Liver (tissue), 9 donors: ENCODE measurements around the gene RARB. TPM values are rescaled to one million over a fixed set of nuclear protein-coding genes. Genes with fewer than 3 reads are reported as not detected.

Source experiments
- DNase-seq: peaks from one replicate; pipeline ENCODE4 v3.0.0-alpha.2; 2017; ENCODE audit warnings: low spot score
- H3K27ac ChIP-seq, 2 donors: one replicate each; pipeline ENCODE4 v1.7.0; 2013; ENCODE audit warnings: inconsistent platforms in 2 of 2, low read length in 2 of 2, control low read depth in 1 of 2, low read depth in 1 of 2, mild to moderate bottlenecking in 1 of 2
- H3K27me3 ChIP-seq, 4 donors: one replicate each; pipeline versions ENCODE4 v1.6.1 to v1.7.0; 2013; ENCODE audit warnings: low read length in 3 of 4, inconsistent platforms in 1 of 4, mild to moderate bottlenecking in 1 of 4, moderate library complexity in 1 of 4; ENCODE audit not compliant: control insufficient read depth in 4 of 4, insufficient read depth in 4 of 4
- H3K36me3 ChIP-seq, 4 donors: one replicate each; pipeline versions ENCODE4 v1.6.1 to v1.7.0; 2013; ENCODE audit warnings: low read length in 3 of 4, mild to moderate bottlenecking in 3 of 4, low read depth in 1 of 4, moderate library complexity in 1 of 4; ENCODE audit not compliant: control insufficient read depth in 4 of 4, insufficient read depth in 3 of 4
- H3K4me1 ChIP-seq, 4 donors: one replicate each; pipeline versions ENCODE4 v1.6.1 to v1.7.0; 2013; ENCODE audit warnings: low read length in 3 of 4, mild to moderate bottlenecking in 3 of 4, moderate library complexity in 1 of 4; ENCODE audit not compliant: control insufficient read depth in 4 of 4, insufficient read depth in 4 of 4
- H3K4me3 ChIP-seq, 3 donors: one replicate each; pipeline versions ENCODE4 v1.6.1 to v1.7.0; 2013; ENCODE audit warnings: low read length in 3 of 3, control low read depth in 1 of 3, low read depth in 1 of 3, mild to moderate bottlenecking in 1 of 3
- H3K9ac ChIP-seq, 2 donors: one replicate each; pipeline ENCODE4 v1.7.0; 2013; ENCODE audit warnings: low read length in 2 of 2, mild to moderate bottlenecking in 2 of 2, moderate library complexity in 2 of 2, control low read depth in 1 of 2, low read depth in 1 of 2
- H3K9me3 ChIP-seq, 4 donors: one replicate each; pipeline versions ENCODE4 v1.6.1 to v1.7.0; 2013; ENCODE audit warnings: low read length in 3 of 4; ENCODE audit not compliant: control insufficient read depth in 4 of 4
- EGR1 ChIP-seq, 2 donors: IDR thresholded peaks; 2 replicates each; pipeline ENCODE4 v1.6.1; 2016 to 2018; ENCODE audit warnings: antibody characterized with exemption in 2 of 2, low read depth in 2 of 2
- FOXA1 ChIP-seq: IDR thresholded peaks from 2 replicates; pipeline ENCODE4 v1.6.1; 2016; ENCODE audit warnings: antibody characterized with exemption
- FOXA2 ChIP-seq: IDR thresholded peaks from 2 replicates; pipeline ENCODE4 v1.6.1; 2016; ENCODE audit warnings: antibody characterized with exemption
- GABPA ChIP-seq, 2 donors: IDR thresholded peaks in 1 of 2; conservative IDR thresholded peaks in 1 of 2; 2 replicates each; pipeline ENCODE4 v1.6.1; 2016; ENCODE audit warnings: antibody characterized with exemption in 2 of 2, mild to moderate bottlenecking in 1 of 2, moderate library complexity in 1 of 2
- HNF4A ChIP-seq, 2 donors: conservative IDR thresholded peaks; 2 replicates each; pipeline ENCODE4 v1.6.1; 2016; ENCODE audit warnings: antibody characterized with exemption in 2 of 2, mild to moderate bottlenecking in 2 of 2
- HNF4G ChIP-seq: IDR thresholded peaks from 2 replicates; pipeline ENCODE4 v1.6.1; 2016; ENCODE audit warnings: antibody characterized with exemption
- JUND ChIP-seq, 2 donors: IDR thresholded peaks; 2 replicates each; pipeline ENCODE4 v1.6.1; 2016; ENCODE audit warnings: antibody characterized with exemption in 2 of 2
- NR2F2 ChIP-seq: IDR thresholded peaks from 2 replicates; pipeline ENCODE4 v1.6.1; 2016; ENCODE audit warnings: antibody characterized with exemption
- RAD21 ChIP-seq, 2 donors: IDR thresholded peaks; 2 replicates each; pipeline ENCODE4 v1.6.1; 2016; ENCODE audit warnings: antibody characterized with exemption in 2 of 2, mild to moderate bottlenecking in 2 of 2
- RXRA ChIP-seq, 2 donors: IDR thresholded peaks; 2 replicates each; pipeline ENCODE4 v1.6.1; 2017 to 2018; ENCODE audit warnings: antibody characterized with exemption in 2 of 2, mild to moderate bottlenecking in 1 of 2
- SP1 ChIP-seq: IDR thresholded peaks from 2 replicates; pipeline ENCODE4 v1.6.1; 2018; ENCODE audit warnings: antibody characterized with exemption, mild to moderate bottlenecking
- TAF1 ChIP-seq: conservative IDR thresholded peaks from 2 replicates; pipeline ENCODE4 v1.6.1; 2016; ENCODE audit warnings: antibody characterized with exemption, mild to moderate bottlenecking
- YY1 ChIP-seq: IDR thresholded peaks from 2 replicates; pipeline ENCODE4 v1.6.1; 2016; ENCODE audit warnings: antibody characterized with exemption, mild to moderate bottlenecking
- WGBS: extraction: QIAGEN DNeasy Blood & Tissue Kit; methylation state at CpG from one replicate; pipeline ENCODE4 v1.1.7; 2013; 5-methylcytosine and 5-hydroxymethylcytosine counted together
- polyA plus RNA-seq, 2 donors: library from polyadenylated mRNA; stranded (reverse) in 1 of 2; unstranded in 1 of 2; fragments of 200-250 nt in 1 of 2; fragments of >200 nt in 1 of 2; fragmentation: Nextera tagmentation in 1 of 2; extraction: Ambion mirVana in 1 of 2; gene quantifications; one replicate each; pipeline versions ENCODE4 v1.2.1 to v1.2.3, GENCODE V29; 2013 to 2015
- total RNA-seq, 2 donors: library from RNA; depleted of rRNA; stranded (reverse); fragments of >200 nt; gene quantifications; one replicate each; pipeline ENCODE4 v1.2.3, GENCODE V29; 2014
- TF ChIP-seq, protein P1 (sequence below): IDR thresholded peaks from 2 replicates; pipeline ENCODE4 v1.6.1; 2016; ENCODE audit warnings: antibody characterized with exemption
- TF ChIP-seq, protein P2 (sequence below): fragments of 150-350 bp; IDR thresholded peaks from 2 replicates; pipeline ENCODE4 v1.5.1; 2017; ENCODE audit warnings: improper control_type of control experiment, low read depth, low read length; ENCODE audit not compliant: missing input control
- TF ChIP-seq, protein P3 (sequence below): IDR thresholded peaks from 2 replicates; pipeline ENCODE4 v1.6.1; 2016; ENCODE audit warnings: antibody characterized with exemption, mild to moderate bottlenecking
- TF ChIP-seq, protein P4 (sequence below): IDR thresholded peaks from 2 replicates; pipeline ENCODE4 v1.6.1; 2016; ENCODE audit warnings: antibody characterized with exemption
- TF ChIP-seq, protein P5 (sequence below): IDR thresholded peaks from 2 replicates; pipeline ENCODE4 v1.6.1; 2016; ENCODE audit warnings: antibody characterized with exemption
- donor health status: healthy.
- donor health status: healthy.
- donor health status: healthy.
- donor health status: healthy.
- donor health status: healthy.

RARB gene
- total and polyA plus RNA-seq, 4 donors, result 2.1 to 3.3 (median 2.3) TPM

DNA sequence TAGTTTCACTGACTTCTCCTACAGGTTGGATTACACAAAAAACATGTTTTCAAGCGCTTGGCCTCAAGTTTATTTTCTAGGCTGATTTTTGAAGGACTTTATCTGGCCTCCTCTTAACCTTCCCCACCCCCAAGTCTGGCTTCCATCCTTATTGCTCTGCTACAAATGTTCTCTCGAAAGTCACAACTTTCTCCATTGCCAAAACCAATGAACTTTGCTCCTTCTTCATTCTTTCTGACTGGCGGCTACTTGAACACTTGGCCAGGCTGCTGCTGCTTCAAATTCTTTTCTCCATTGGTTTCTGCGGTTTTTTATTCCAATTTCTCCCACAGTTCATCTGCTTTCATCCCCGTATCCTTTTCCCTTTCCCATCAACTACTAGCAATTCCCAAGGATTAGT lies 130.1 kb downstream of the RARB start:
- Histone ChIP-seq H3K27ac (no peak overlapping the region), H3K9ac (no peak overlapping the region)

DNA sequence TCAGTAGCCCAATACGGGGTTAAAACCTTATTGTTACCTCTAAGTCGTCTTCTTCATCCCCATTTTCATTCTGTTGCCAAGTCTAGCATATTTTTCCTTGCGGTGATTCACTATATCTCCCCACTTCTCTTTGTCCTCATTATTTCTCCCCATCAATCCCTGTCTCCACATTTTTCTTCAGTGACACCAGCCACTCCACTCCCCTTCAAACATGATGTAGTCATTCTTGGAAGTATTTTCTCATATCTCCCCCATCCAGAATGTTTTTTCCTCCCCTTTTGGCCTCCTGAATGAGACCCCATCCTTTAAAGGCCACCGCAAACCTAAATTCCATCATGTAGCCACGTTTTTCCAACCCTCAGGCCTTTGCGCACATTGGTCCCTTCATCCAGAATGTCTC lies 130.7 kb downstream of the RARB start:
- no peak overlapping the region for H3K9ac ChIP-seq
- WGBS, result 87% methylated on average over 6 of the region's 6 CpGs
- H3K27me3 ChIP-seq, result no peaks in the 10 kb centered on the region
- no peak for DNase-seq
- H3K36me3 ChIP-seq, result no peaks in the 10 kb centered on the region
- H3K4me1 ChIP-seq, result peaks cover 0 to 2% (median 0%) of the 10 kb centered on the region in 4 donors
- TF ChIP-seq, protein P1, sequence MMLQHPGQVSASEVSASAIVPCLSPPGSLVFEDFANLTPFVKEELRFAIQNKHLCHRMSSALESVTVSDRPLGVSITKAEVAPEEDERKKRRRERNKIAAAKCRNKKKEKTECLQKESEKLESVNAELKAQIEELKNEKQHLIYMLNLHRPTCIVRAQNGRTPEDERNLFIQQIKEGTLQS, result no peak
- TF ChIP-seq HNF4G, result no peak
- no peak for TF ChIP-seq HNF4A (conservative IDR thresholded peaks at IDR 0.05)
- no peak for TF ChIP-seq TAF1
- no peak for TF ChIP-seq SP1
- no peak for TF ChIP-seq FOXA2
- no peak for TF ChIP-seq EGR1 (IDR thresholded peaks at IDR 0.05; ENCODE audit: low read depth in 2 of 2)
- TF ChIP-seq FOXA1, result no peak
- no peak for TF ChIP-seq JUND (IDR thresholded peaks at IDR 0.05)
- TF ChIP-seq, protein P2, sequence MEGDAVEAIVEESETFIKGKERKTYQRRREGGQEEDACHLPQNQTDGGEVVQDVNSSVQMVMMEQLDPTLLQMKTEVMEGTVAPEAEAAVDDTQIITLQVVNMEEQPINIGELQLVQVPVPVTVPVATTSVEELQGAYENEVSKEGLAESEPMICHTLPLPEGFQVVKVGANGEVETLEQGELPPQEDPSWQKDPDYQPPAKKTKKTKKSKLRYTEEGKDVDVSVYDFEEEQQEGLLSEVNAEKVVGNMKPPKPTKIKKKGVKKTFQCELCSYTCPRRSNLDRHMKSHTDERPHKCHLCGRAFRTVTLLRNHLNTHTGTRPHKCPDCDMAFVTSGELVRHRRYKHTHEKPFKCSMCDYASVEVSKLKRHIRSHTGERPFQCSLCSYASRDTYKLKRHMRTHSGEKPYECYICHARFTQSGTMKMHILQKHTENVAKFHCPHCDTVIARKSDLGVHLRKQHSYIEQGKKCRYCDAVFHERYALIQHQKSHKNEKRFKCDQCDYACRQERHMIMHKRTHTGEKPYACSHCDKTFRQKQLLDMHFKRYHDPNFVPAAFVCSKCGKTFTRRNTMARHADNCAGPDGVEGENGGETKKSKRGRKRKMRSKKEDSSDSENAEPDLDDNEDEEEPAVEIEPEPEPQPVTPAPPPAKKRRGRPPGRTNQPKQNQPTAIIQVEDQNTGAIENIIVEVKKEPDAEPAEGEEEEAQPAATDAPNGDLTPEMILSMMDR, result no peak
- TF ChIP-seq GABPA (IDR thresholded peaks at IDR 0.05 in 1 of 2, conservative IDR thresholded peaks at IDR 0.05 in 1 of 2), result no peak
- TF ChIP-seq RXRA (IDR thresholded peaks at IDR 0.05), result no peak
- no peak for TF ChIP-seq NR2F2
- TF ChIP-seq, protein P3, sequence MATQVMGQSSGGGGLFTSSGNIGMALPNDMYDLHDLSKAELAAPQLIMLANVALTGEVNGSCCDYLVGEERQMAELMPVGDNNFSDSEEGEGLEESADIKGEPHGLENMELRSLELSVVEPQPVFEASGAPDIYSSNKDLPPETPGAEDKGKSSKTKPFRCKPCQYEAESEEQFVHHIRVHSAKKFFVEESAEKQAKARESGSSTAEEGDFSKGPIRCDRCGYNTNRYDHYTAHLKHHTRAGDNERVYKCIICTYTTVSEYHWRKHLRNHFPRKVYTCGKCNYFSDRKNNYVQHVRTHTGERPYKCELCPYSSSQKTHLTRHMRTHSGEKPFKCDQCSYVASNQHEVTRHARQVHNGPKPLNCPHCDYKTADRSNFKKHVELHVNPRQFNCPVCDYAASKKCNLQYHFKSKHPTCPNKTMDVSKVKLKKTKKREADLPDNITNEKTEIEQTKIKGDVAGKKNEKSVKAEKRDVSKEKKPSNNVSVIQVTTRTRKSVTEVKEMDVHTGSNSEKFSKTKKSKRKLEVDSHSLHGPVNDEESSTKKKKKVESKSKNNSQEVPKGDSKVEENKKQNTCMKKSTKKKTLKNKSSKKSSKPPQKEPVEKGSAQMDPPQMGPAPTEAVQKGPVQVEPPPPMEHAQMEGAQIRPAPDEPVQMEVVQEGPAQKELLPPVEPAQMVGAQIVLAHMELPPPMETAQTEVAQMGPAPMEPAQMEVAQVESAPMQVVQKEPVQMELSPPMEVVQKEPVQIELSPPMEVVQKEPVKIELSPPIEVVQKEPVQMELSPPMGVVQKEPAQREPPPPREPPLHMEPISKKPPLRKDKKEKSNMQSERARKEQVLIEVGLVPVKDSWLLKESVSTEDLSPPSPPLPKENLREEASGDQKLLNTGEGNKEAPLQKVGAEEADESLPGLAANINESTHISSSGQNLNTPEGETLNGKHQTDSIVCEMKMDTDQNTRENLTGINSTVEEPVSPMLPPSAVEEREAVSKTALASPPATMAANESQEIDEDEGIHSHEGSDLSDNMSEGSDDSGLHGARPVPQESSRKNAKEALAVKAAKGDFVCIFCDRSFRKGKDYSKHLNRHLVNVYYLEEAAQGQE, result no peak
- no peak for TF ChIP-seq RAD21 (IDR thresholded peaks at IDR 0.05)
- TF ChIP-seq, protein P4, sequence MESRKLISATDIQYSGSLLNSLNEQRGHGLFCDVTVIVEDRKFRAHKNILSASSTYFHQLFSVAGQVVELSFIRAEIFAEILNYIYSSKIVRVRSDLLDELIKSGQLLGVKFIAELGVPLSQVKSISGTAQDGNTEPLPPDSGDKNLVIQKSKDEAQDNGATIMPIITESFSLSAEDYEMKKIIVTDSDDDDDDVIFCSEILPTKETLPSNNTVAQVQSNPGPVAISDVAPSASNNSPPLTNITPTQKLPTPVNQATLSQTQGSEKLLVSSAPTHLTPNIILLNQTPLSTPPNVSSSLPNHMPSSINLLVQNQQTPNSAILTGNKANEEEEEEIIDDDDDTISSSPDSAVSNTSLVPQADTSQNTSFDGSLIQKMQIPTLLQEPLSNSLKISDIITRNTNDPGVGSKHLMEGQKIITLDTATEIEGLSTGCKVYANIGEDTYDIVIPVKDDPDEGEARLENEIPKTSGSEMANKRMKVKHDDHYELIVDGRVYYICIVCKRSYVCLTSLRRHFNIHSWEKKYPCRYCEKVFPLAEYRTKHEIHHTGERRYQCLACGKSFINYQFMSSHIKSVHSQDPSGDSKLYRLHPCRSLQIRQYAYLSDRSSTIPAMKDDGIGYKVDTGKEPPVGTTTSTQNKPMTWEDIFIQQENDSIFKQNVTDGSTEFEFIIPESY, result no peak
- TF ChIP-seq, protein P5, sequence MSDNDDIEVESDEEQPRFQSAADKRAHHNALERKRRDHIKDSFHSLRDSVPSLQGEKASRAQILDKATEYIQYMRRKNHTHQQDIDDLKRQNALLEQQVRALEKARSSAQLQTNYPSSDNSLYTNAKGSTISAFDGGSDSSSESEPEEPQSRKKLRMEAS, result no peak
- TF ChIP-seq YY1, result no peak
- H3K4me3 ChIP-seq, result no peak overlapping the region
- no peak overlapping the region for H3K27ac ChIP-seq
- H3K9me3 ChIP-seq, result no peaks in the 10 kb centered on the region

More for the DNA sequence above, 130.1 kb downstream of the RARB start:
- no peak overlapping the region for H3K4me3 ChIP-seq
- no peak for DNase-seq
- H3K9me3 ChIP-seq, result no peaks in the 10 kb centered on the region
- 68% methylated on average over 5 of the region's 5 CpGs for WGBS
- no peaks in the 10 kb centered on the region for H3K36me3 ChIP-seq
- H3K4me1 ChIP-seq, result peaks cover 0 to 2% (median 0%) of the 10 kb centered on the region in 4 donors
- H3K27me3 ChIP-seq, result no peaks in the 10 kb centered on the region
- TF ChIP-seq SP1 (peak; percentile 28), YY1 (no peak), NR2F2 (peak; percentile 94), RXRA (IDR thresholded peaks at IDR 0.05) (peak in 1 of 2 donors; percentile 36), RAD21 (IDR thresholded peaks at IDR 0.05) (peak in 1 of 2 donors; percentile 28)
- TF ChIP-seq, protein P3, result peak; percentile 31
